ENCODE data around the gene GASK1B.

The GASK1B gene

DNA sequence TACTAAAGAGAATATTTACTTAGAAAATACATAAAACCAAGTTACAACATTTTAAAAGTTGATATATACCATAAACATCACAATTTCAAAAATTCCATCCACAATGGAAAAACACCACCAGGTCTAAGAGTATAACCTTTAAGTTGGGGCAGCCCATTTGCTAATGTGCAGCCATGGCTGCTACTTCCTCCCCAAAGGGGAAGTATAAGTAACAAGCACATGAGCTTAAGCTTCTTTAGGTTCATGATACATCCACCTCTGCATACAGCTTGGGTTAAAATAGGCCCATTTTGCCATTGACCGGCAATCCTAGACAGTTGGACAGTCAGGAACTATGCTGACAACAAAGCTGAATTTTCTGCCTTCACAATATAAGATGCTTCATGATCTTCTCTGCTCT, 16.6 kb upstream of the GASK1B start:
- FAIRE-seq (no peak), DNase-seq (ENCODE audit: insufficient read length, low spot score) (no peak)

DNA sequence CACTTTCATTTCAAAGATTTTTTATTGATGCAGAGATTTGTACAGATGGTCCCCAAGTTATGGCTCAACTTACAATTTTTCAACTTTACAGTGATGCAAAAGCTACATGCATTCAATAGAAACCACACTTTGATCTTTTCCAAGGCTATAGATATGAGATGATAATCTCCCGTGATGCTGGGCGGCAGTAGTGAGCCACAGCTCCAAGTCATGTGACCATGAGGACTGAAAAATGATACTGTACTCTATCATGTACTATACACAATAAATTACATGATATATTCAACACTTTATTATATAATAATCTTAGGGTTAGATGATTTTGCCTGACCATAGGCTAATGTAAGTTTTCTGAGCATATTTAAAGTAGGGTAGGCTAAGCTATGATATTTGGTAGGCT, 14.0 kb upstream of the GASK1B start:
- no peak for FAIRE-seq
- no peak for DNase-seq (ENCODE audit: insufficient read length, low spot score)

DNA sequence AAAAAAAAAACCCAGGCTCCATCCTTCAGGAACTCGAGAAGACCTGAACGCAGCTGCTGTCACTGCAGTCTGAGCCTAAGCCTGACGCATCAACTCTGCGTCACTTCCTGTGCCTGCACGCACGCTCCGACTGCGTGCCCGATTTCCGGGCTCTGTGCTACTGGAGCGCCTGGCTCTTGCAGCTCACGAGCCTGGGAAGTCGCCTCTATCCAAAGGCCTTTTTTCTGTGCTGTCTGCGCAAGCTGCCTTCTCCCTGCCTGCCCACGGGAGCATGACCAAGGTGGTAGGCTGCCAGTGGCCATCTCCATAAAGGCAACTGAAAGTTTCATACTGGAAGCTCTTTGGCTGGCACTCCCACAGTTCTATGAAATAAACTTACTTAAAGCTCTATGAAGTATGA, 9.9 kb upstream of the GASK1B start:
- no peak for FAIRE-seq

GRCh38 chr4:158181906-158182305, 9.1 kb upstream of the GASK1B start:
- DNase-seq (ENCODE audit: insufficient read length, low spot score), result no peak
- FAIRE-seq, result no peak

More for the DNA sequence above, 9.9 kb upstream of the GASK1B start:
- DNase-seq (ENCODE audit: insufficient read length, low spot score), result no peak

DNA sequence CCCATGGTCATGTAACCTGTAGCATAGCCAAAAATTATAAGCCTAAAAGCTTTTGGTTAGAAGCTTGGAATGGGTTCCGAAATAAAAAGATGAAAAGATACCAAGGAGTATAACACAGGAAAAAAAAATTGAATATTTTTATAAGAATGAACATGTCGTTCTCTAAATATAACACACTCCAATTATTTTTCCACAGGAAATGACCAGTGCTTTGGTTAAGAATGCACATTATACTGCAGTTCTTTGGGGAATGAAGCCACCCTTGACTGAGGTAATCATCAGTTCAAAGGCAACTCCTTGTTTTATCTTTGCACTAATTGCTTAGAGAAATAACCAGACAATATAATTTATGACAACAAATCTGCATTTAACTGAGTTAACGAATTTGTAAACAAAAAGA, 6.6 kb upstream of the GASK1B start:
- no peak for FAIRE-seq
- no peak for DNase-seq (ENCODE audit: insufficient read length, low spot score)

DNA sequence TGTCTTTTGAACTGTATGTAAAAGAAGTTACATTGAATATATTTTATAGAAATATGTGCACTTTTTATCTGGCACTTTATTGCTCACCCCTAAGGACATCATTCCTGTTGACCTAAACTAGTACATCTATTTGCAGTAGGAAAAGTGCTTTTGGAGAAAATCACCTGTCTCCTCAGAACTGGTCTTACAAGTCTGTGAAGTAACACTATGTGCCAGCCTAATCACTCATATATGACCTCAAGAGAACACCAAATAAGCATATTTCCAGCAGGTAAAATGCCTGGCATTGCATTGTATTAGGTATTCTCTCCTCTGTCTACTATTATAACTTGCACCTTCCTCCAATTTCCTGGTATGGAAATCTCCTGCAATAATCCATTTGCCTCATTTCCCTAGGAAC, 4.0 kb upstream of the GASK1B start:
- FAIRE-seq, result no peak
- DNase-seq (ENCODE audit: insufficient read length, low spot score), result no peak

- FAIRE-seq (no peak), DNase-seq (ENCODE audit: insufficient read length, low spot score) (no peak)
These were observed 3.3 kb upstream of the GASK1B start for GRCh38 chr4:158176108-158176507.

DNA sequence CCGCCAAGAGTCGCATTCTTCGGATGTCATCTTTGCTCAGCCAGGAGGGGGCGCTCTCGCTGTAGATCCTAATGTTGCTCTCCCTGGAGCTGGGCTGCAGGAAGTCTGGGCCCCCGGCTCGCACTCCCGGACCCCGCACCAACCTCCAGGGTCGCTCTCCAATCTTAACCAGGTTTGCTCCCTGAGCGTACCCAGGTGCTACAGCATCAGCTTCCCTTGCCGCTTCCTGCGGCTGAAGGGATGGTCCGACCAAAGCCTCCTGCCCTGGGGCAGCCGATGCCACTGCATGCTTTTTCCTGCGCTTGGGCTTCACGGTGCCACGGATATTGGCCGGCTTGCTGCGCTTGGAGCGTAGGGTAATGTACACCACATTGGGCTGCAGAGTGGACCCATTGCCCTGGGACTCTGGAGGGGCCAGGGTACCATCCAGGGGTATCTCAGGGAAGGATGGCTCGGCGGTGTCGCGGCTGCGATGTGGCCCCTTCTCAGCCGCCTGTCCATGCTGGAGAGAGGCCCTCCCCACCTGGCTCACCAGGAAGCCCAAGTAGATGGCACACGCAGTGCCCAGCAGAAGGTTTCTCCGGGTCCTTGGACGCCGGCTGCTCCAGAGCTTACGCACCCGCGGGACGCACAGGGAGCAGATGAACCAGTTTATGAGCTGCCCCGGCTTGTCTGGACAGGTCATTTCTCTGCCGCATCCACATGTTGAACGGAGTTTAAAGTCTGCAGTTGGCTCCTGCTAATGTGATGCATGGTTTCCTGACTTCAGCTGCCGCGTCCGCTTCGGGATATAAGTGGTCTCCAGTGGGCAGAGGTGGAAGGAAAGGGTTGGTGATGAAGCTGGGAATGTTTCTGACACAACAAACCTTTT, 1.9 kb downstream of the GASK1B start:
- no peak for FAIRE-seq

GRCh38 chr4:158169931-158170690, 2.7 kb downstream of the GASK1B start:
- DNase-seq (ENCODE audit: insufficient read length, low spot score) (no peak), FAIRE-seq (no peak)

More for the DNA sequence above, 1.9 kb downstream of the GASK1B start:
- no peak for DNase-seq (ENCODE audit: insufficient read length, low spot score)

DNA sequence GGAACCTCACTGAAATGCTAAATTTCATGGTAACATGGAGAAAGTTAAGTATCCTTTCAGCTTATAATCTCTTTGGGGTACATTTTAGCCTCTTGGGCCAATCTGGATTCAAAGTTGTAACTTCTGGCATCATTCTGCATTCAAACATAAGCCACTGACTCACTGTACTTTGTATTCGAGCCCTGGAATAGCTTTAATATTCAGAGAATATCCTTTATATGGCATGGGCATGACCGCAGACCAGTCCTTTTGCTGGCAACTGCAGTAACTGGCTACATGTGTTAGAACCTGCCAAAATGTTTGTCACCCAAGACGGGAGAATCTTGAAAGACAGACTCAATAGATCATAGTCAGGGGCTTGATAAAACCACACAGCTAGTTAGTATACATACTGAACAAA, 3.3 kb downstream of the GASK1B start:
- DNase-seq (ENCODE audit: insufficient read length, low spot score) (no peak), FAIRE-seq (no peak)

- FAIRE-seq (no peak), DNase-seq (ENCODE audit: insufficient read length, low spot score) (no peak)
These were observed 4.2 kb downstream of the GASK1B start for GRCh38 chr4:158168606-158169005.

DNA sequence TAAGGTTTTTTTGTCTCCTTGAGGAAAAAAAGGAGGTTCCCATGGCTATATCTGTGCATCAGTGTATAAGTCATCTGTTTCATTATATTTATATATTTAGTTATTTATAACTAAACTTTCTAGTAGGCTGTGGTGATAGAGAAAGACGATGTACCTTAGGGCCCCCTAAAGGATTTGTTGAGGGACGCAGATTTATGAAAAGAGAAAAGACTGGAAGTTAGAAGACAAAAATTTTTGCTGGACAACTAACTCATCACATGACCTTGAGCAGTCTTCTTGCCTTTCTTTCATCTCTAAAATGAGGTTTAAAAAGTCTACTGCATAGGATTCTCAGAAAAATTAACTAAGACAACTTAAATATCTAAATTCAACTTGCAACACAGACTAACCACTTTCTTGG, 6.1 kb downstream of the GASK1B start:
- no peak for FAIRE-seq
- DNase-seq (ENCODE audit: insufficient read length, low spot score), result no peak

DNA sequence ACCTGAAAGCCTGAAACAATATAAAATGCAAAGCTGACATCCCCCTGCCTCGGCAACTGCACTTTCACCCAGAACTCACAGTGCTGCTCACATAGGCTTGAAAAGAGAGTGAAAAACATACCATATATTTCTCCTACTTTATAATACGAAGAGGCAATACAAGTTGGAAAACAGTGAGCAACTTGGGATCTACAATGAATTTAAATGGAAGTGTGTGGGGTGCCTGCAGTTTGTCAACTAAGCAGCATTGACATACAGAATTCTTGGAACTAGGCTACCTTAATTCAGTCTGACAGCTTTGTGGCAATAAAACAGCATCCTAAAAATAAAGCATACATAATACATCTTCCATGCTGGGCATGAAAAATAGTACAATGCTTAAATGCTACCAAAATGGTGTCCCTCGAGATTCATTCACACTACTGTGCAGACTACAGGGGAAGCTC, 8.0 kb downstream of the GASK1B start:
- FAIRE-seq (no peak), DNase-seq (ENCODE audit: insufficient read length, low spot score) (no peak)

DNA sequence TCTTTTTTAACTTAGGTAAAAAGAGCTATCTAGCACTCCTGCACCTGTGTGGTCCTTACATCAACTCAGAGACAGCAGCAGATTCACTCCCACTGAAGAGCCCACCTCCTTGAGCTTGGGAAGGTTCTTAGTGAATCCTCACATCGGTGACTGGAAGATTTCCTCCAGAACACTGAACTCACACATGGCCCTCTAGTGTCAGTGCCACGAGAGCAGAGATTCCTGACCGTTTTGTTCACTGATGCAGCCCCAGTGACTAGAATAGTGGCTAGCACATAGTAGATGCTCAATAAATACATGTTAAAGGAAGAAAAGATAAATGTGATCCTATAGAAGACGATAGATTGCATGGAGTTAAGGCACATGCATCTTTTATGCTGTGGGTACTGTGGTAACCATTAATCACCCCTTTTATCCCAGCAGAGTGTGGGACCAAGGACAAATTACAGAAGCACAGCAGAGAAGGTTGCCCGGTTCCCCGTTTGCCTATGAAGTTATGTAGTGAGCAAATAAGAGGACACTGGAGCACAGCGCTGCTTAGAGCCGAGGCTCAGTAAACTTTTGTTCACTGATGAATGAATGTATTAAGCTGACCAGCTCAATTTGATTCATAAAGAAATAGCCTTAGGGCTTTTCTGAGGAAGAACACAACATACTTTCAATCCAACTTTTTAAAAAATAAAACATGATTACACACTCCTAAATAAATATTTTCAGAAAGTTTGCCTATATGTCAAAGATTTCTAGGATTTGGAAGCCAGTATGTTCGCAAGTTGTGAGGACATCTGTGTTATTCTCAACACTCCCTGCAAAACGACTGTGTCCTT, 8.7 kb downstream of the GASK1B start:
- no peak for FAIRE-seq
- DNase-seq (ENCODE audit: insufficient read length, low spot score), result no peak

- FAIRE-seq (no peak), DNase-seq (ENCODE audit: insufficient read length, low spot score) (no peak)
These were observed 10.2 kb downstream of the GASK1B start for GRCh38 chr4:158162631-158163030.

- FAIRE-seq, result no peak
These were observed 11.1 kb downstream of the GASK1B start for GRCh38 chr4:158161551-158162354.

GRCh38 chr4:158159718-158160094, 13.1 kb downstream of the GASK1B start:
- no peak for FAIRE-seq
- no peak for DNase-seq (ENCODE audit: insufficient read length, low spot score)

More at GRCh38 chr4:158161551-158162354, 11.1 kb downstream of the GASK1B start:
- no peak for DNase-seq (ENCODE audit: insufficient read length, low spot score)

DNA sequence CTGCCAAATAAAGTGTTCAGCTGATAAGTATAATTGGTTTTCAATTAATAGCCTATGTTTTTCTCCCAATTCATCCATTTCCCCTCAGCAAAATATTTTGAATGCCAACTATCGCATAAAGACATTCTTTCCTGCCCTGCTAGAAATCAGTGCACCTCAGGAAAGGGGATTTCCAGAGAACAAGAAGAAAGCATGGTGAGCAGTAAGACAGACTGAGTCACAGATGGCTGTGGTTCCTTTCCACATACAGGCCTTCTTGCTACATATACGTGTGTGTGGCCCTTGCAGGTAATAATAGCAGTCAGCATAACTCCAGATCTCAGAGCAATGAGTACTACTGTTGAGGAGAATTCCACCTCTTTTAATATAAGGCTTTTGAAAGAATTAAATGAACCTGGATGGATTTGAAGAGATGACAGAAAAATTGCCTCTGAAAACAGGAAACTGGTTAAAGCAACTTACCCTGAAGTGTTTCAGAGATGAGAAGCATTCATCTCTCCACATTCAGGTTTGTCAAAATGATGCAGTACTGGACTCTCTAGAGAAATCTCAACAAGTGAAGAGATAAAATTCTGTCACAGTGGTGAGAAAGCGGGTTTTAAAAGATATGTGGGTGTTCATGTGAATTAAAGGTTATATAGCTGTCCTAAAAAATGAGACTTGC, 13.6 kb downstream of the GASK1B start:
- no peak for FAIRE-seq
- no peak for DNase-seq (ENCODE audit: insufficient read length, low spot score)

DNA sequence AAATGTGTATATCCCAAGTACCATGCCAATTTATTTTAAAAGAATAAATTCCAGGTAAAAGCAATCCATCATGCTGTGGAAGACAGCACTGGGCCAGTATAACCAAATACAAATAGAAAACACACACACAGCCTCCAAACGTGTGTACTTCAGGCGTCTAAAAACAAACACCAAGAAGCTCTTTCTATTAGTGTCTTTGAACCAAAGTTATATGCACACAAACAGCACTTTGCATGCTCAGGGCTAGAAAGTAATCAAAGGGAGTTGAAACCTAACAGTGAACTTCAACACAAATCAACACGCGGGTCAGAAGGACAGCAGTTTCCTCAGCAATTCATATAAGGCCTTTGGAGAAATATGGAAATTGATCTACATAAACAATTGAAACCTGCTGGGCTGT, 15.4 kb downstream of the GASK1B start:
- DNase-seq (ENCODE audit: insufficient read length, low spot score), result no peak
- no peak for FAIRE-seq
